Rectal smooth muscle tissue (tissue), 1 donor: Measurements from ENCODE around the gene PPIF.
A peak's percentile ranks its signal among the peaks of the same experiment; 100 is the strongest.
"Not testable (repeated sequence)": the region's sequence is repeated elsewhere in the genome, so short reads cannot be mapped to it uniquely, and the experiment has no call there.

Source experiments
- H3K27ac ChIP-seq: one replicate; pipeline ENCODE4 v1.7.0; 2013; ENCODE audit warnings: low read depth, low read length, inconsistent platforms
- H3K27me3 ChIP-seq: one replicate; pipeline ENCODE4 v1.7.0; 2013; ENCODE audit warnings: low read length; ENCODE audit not compliant: control insufficient read depth, insufficient read depth
- H3K36me3 ChIP-seq: one replicate; pipeline ENCODE4 v1.7.0; 2013; ENCODE audit warnings: low read length; ENCODE audit not compliant: control insufficient read depth, insufficient read depth
- H3K4me1 ChIP-seq: one replicate; pipeline ENCODE4 v1.7.0; 2013; ENCODE audit warnings: low read length; ENCODE audit not compliant: control insufficient read depth, insufficient read depth
- H3K4me3 ChIP-seq: one replicate; pipeline ENCODE4 v1.7.0; 2013; ENCODE audit warnings: low read length
- H3K9ac ChIP-seq: one replicate; pipeline ENCODE4 v1.7.0; 2013; ENCODE audit warnings: low read length

The PPIF gene

GRCh38 chr10:79328147-79328701, 19.0 kb upstream of the PPIF start:
- H3K27ac ChIP-seq, result no peak overlapping the region
- no peaks in the 10 kb centered on the region for H3K36me3 ChIP-seq
- no peaks in the 10 kb centered on the region for H3K4me1 ChIP-seq
- H3K27me3 ChIP-seq, result no peaks in the 10 kb centered on the region
- no peak overlapping the region for H3K9ac ChIP-seq
- H3K4me3 ChIP-seq, result no peak overlapping the region

DNA sequence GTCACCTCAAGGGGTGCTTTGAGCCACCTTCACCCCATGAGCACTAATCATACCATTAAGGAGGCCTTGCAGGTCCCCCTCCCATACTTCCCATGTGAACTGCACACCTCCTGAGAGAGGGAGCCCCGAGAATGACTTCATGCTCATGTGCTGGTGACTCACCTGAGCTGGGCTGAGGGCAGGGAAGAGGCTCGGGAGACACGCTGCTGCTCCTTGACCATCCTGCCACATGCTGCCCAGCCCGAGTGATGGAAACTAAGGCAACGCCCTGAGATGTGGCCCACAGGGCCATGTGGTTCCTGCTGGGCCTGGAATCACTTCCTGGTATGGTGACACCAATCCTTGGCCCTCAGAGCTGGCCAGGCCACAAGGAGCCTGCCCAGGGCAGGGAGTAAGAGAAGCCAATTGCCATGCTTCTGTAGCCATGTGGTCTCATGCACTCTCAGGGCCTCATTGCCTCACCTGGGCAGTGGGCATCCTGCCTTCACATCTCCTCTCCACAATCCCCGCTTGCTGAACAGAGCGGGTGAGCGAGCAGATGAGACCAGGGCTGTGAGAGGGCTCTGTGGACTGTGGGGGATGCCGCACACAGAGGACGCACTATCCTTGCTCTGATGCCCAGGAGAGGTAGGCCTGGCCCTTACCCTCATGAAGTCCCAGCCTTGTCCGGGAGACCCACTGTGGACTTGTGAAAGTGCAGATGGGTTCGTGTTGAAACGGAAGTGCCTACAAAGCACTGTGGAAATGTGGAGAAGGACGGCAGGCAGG, 18.3 kb upstream of the PPIF start:
- Histone ChIP-seq H3K9ac (no peak overlapping the region), H3K4me3 (no peak overlapping the region), H3K27ac (no peak overlapping the region)

GRCh38 chr10:79329529-79329928, 17.7 kb upstream of the PPIF start:
- Histone ChIP-seq H3K4me3 (no peak overlapping the region), H3K9ac (no peak overlapping the region), H3K27me3 (no peaks in the 10 kb centered on the region), H3K36me3 (no peaks in the 10 kb centered on the region), H3K4me1 (no peaks in the 10 kb centered on the region), H3K27ac (no peak overlapping the region)

More for the DNA sequence above, 18.3 kb upstream of the PPIF start:
- no peaks in the 10 kb centered on the region for H3K36me3 ChIP-seq
- no peaks in the 10 kb centered on the region for H3K4me1 ChIP-seq
- no peaks in the 10 kb centered on the region for H3K27me3 ChIP-seq

- no peaks in the 10 kb centered on the region for H3K4me1 ChIP-seq
- no peaks in the 10 kb centered on the region for H3K36me3 ChIP-seq
- no peak overlapping the region for H3K27ac ChIP-seq
- no peak overlapping the region for H3K4me3 ChIP-seq
- no peaks in the 10 kb centered on the region for H3K27me3 ChIP-seq
- no peak overlapping the region for H3K9ac ChIP-seq
These were observed 16.0 kb upstream of the PPIF start for GRCh38 chr10:79331226-79331625.

GRCh38 chr10:79331709-79332108, 15.6 kb upstream of the PPIF start:
- Histone ChIP-seq H3K4me3 (no peak overlapping the region), H3K9ac (no peak overlapping the region), H3K4me1 (peaks cover 5% of the 10 kb centered on the region), H3K27ac (no peak overlapping the region), H3K36me3 (no peaks in the 10 kb centered on the region), H3K27me3 (no peaks in the 10 kb centered on the region)

GRCh38 chr10:79332610-79333315, 14.5 kb upstream of the PPIF start:
- not testable (repeated sequence) for H3K27ac ChIP-seq, H3K36me3 ChIP-seq, H3K27me3 ChIP-seq, H3K4me3 ChIP-seq, H3K9ac ChIP-seq, H3K4me1 ChIP-seq

DNA sequence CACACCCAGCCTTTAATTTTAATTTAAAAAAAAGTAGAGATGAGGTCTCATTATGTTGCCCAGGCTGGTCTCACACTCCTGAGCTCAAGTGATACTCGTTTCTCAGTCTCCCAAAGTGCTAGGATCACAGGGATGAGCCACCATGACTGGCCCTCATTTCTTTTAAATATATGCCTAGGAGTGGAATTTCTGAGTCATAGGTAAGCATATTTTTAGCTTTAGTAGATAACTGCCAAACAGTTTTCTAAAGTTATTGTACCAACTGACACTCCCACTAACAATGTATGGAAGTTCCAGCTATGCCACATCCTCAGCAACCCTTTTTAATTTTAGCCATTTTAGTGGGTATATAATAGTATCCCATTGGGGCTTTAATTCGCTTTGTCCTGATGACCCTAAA, 13.8 kb upstream of the PPIF start:
- Histone ChIP-seq H3K27ac (no peak overlapping the region), H3K36me3 (no peaks in the 10 kb centered on the region), H3K9ac (no peak overlapping the region), H3K4me1 (peaks cover 5% of the 10 kb centered on the region), H3K27me3 (no peaks in the 10 kb centered on the region), H3K4me3 (no peak overlapping the region)

DNA sequence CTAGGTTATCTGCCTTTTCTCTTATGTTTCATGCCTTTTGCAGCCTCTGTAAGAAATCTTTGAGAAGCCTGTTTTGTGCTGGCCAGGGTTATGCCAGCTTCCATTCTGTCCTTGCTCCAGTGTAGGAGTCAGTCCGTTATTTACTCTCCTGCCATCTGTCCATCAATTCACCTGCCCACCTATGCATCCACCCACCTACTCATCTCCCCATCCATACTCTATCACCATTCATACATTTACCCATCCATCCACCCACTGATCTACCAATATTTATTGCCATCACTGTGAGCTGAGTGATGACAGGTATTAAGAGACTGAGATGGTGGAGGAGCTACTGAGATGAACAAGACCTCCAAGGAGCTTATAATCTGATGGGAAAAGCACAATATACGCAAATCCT, 12.7 kb upstream of the PPIF start:
- no peak overlapping the region for H3K27ac ChIP-seq
- peaks cover 5% of the 10 kb centered on the region for H3K4me1 ChIP-seq
- no peak overlapping the region for H3K9ac ChIP-seq
- H3K27me3 ChIP-seq, result no peaks in the 10 kb centered on the region
- no peak overlapping the region for H3K4me3 ChIP-seq
- H3K36me3 ChIP-seq, result no peaks in the 10 kb centered on the region

DNA sequence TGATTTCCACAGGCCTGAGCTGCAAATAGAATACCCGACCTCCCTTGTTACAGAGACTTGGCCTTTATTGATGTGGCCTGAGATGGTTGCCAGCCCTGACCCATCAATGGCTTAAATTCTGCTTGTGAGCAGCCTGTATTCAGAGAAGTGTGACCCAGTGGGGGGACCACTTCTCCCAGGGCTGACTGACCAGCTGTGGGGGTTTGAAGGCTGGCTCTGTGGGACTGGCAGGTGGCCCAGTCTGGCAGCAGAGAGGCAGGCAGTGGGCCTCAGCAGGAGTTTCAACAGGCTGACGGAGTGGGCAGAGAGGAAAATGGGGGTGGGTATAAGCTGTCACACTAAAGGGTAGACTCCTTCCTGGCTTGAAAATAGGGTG, 12.2 kb upstream of the PPIF start:
- Histone ChIP-seq H3K36me3 (no peaks in the 10 kb centered on the region), H3K27me3 (no peaks in the 10 kb centered on the region), H3K4me1 (peaks cover 5% of the 10 kb centered on the region), H3K27ac (no peak overlapping the region), H3K4me3 (no peak overlapping the region), H3K9ac (no peak overlapping the region)

GRCh38 chr10:79335470-79336235, 11.6 kb upstream of the PPIF start:
- no peak overlapping the region for H3K27ac ChIP-seq
- H3K4me1 ChIP-seq, result peaks cover 5% of the 10 kb centered on the region
- no peak overlapping the region for H3K4me3 ChIP-seq
- H3K9ac ChIP-seq, result no peak overlapping the region
- no peaks in the 10 kb centered on the region for H3K36me3 ChIP-seq
- H3K27me3 ChIP-seq, result no peaks in the 10 kb centered on the region

GRCh38 chr10:79336276-79336675, 11.0 kb upstream of the PPIF start:
- Histone ChIP-seq H3K27ac (no peak overlapping the region), H3K27me3 (no peaks in the 10 kb centered on the region), H3K4me1 (peaks cover 5% of the 10 kb centered on the region), H3K4me3 (no peak overlapping the region), H3K36me3 (no peaks in the 10 kb centered on the region), H3K9ac (no peak overlapping the region)

- H3K4me1 ChIP-seq, result peaks cover 5% of the 10 kb centered on the region
- H3K4me3 ChIP-seq, result no peak overlapping the region
- H3K36me3 ChIP-seq, result no peaks in the 10 kb centered on the region
- H3K27me3 ChIP-seq, result no peaks in the 10 kb centered on the region
- peak overlapping the region; percentile 12 for H3K27ac ChIP-seq
- no peak overlapping the region for H3K9ac ChIP-seq
These were observed 10.5 kb upstream of the PPIF start for GRCh38 chr10:79336739-79337138.
